HepG2 (cell line): Measurements from ENCODE around the gene RHOT2. TPM values are rescaled to one million over a fixed set of nuclear protein-coding genes. Genes with fewer than 3 reads are reported as not detected.

ENCODE experiments used
- ARHGAP35 ChIP-seq: sonication (generic); formaldehyde crosslinking; IDR thresholded peaks from 2 replicates; pipeline ENCODE4 v1.9.0; 2022; ENCODE audit warnings: mild to moderate bottlenecking, inconsistent platforms, moderate library complexity, missing genetic modification reagents, borderline replicate concordance
- BCL3 ChIP-seq: sonication (generic); formaldehyde crosslinking; IDR thresholded peaks from 2 replicates; pipeline ENCODE4 v1.5.1; 2020; ENCODE audit warnings: mild to moderate bottlenecking, missing genetic modification reagents, moderate library complexity
- IRX3 ChIP-seq: sonication (generic); formaldehyde crosslinking; IDR thresholded peaks from 2 replicates; pipeline ENCODE4 v1.8.1; 2023; ENCODE audit warnings: mild to moderate bottlenecking, low read depth, missing genetic modification reagents, borderline replicate concordance
- JARID2 ChIP-seq: sonication (generic); formaldehyde crosslinking; IDR thresholded peaks from 2 replicates; pipeline ENCODE4 v1.8.1; 2023; ENCODE audit warnings: missing genetic modification reagents, inconsistent platforms; ENCODE audit not compliant: insufficient replicate concordance
- KAT7 ChIP-seq: IDR thresholded peaks from 2 replicates; pipeline ENCODE4 v1.6.1; 2018; ENCODE audit warnings: borderline replicate concordance, missing compliant biosample characterization
- REST ChIP-seq, 2 experiments: IDR thresholded peaks; 2 replicates each; pipeline ENCODE4 v1.6.1; 2011 to 2012; ENCODE audit warnings: low read length in 2 of 2, borderline replicate concordance in 1 of 2, low read depth in 1 of 2, mild to moderate bottlenecking in 1 of 2, moderate library complexity in 1 of 2
- SATB2 ChIP-seq: sonication (generic); formaldehyde crosslinking; IDR thresholded peaks from 2 replicates; pipeline ENCODE4 v1.5.0; 2020; ENCODE audit warnings: missing genetic modification reagents
- SCMH1 ChIP-seq: sonication (generic); formaldehyde crosslinking; IDR thresholded peaks from 2 replicates; pipeline ENCODE4 v1.9.0; 2021; ENCODE audit warnings: missing genetic modification reagents, mild to moderate bottlenecking, borderline replicate concordance
- SIX1 ChIP-seq: sonication (generic); formaldehyde crosslinking; IDR thresholded peaks from 2 replicates; pipeline ENCODE4 v1.4.0; 2020; ENCODE audit warnings: missing genetic modification reagents, borderline replicate concordance
- SMARCE1 ChIP-seq: fragments of 450-650 bp; IDR thresholded peaks from 2 replicates; pipeline ENCODE4 v1.6.1; 2017; ENCODE audit warnings: borderline replicate concordance
- SP140L ChIP-seq: sonication (generic); formaldehyde crosslinking; IDR thresholded peaks from 2 replicates; pipeline ENCODE4 v1.4.0; 2020; ENCODE audit warnings: missing genetic modification reagents, borderline replicate concordance
- SP5 ChIP-seq: IDR thresholded peaks from 2 replicates; pipeline ENCODE4 v1.6.1; 2016; ENCODE audit warnings: low read depth, borderline replicate concordance
- THYN1 ChIP-seq: sonication (generic); formaldehyde crosslinking; IDR thresholded peaks from 2 replicates; pipeline ENCODE4 v1.8.1; 2023; ENCODE audit warnings: low read depth, mild to moderate bottlenecking, moderate library complexity, missing genetic modification reagents, borderline replicate concordance
- ZBTB44 ChIP-seq: sonication (generic); formaldehyde crosslinking; IDR thresholded peaks from 2 replicates; pipeline ENCODE4 v1.4.0; 2020; ENCODE audit warnings: missing genetic modification reagents
- ZNF253 ChIP-seq: sonication (generic); formaldehyde crosslinking; IDR thresholded peaks from 2 replicates; pipeline ENCODE4 v1.8.0; 2022; ENCODE audit warnings: mild to moderate bottlenecking, missing genetic modification reagents, borderline replicate concordance
- ZNF567 ChIP-seq: sonication (generic); formaldehyde crosslinking; IDR thresholded peaks from 2 replicates; pipeline ENCODE4 v1.8.1; 2023; ENCODE audit warnings: mild to moderate bottlenecking, missing genetic modification reagents, borderline replicate concordance
- ZNF577 ChIP-seq: sonication (generic); formaldehyde crosslinking; IDR thresholded peaks from 2 replicates; pipeline ENCODE4 v1.4.0; 2020; ENCODE audit warnings: mild to moderate bottlenecking, low read depth, missing genetic modification reagents, borderline replicate concordance
- ZXDC ChIP-seq: sonication (generic); formaldehyde crosslinking; IDR thresholded peaks from 2 replicates; pipeline ENCODE4 v1.5.0; 2020; ENCODE audit warnings: mild to moderate bottlenecking, missing genetic modification reagents
- polyA plus RNA-seq, 8 experiments: library from polyadenylated mRNA; depleted of rRNA in 3 of 8; stranded (reverse) in 7 of 8; unstranded in 1 of 8; fragments of >200 nt; fragmentation: Illumina TruSeq in 4 of 8; extraction: Trizol in 4 of 8; gene quantifications; 2 replicates each; pipeline versions ENCODE4 v1.2.1 to v1.2.3, GENCODE V29; 2011 to 2016; ENCODE audit warnings: low read depth in 4 of 8, missing spikeins in 1 of 8, mixed read lengths in 1 of 8; ENCODE audit not compliant: insufficient read depth in 1 of 8
- total RNA-seq, 5 experiments: library from RNA; depleted of rRNA; stranded (reverse); fragments of >200 nt; fragmentation: Illumina TruSeq; extraction: Trizol; gene quantifications; 2 replicates each; pipeline ENCODE4 v1.2.3, GENCODE V29; 2016; ENCODE audit warnings: low read depth in 1 of 5

Gene RHOT2
- total and polyA plus RNA-seq, 2 of the 13 experiments (the other 11 are each of a cell fraction or from before 2014, with no cell fraction given), result 63.6 to 76.9 TPM

GRCh38 chr16:720990-721764 is 53.2 kb downstream of the RHOT2 start, which contains the start of gene ANTKMT (continued):
- TF ChIP-seq REST (IDR thresholded peaks at IDR 0.05; ENCODE audit: borderline replicate concordance in 1 of 2, low read depth in 1 of 2, low read length in 2 of 2) (peak in 1 of 2 experiments; percentile 22; a peak in 1 of 4 replicates), ZBTB44 (CRISPR knock-in tag) (no peak), SP5 (CRISPR knock-in tag) (no peak), BCL3 (peak; percentile 95), KAT7 (CRISPR knock-in tag) (no peak), THYN1 (CRISPR knock-in tag) (no peak), IRX3 (no peak; the same call in 1 of the 2 replicates), ARHGAP35 (CRISPR knock-in tag) (peak; percentile 80; the same call in 1 of the 2 replicates), SMARCE1 (no peak), ZXDC (CRISPR knock-in tag) (no peak; the same call in 1 of the 2 replicates), SATB2 (CRISPR knock-in tag) (no peak), SCMH1 (CRISPR knock-in tag) (no peak), SIX1 (no peak), ZNF253 (CRISPR knock-in tag) (0 out of 2 replicates have a peak, but pooled peaks have one; percentile 20), SP140L (no peak), JARID2 (CRISPR knock-in tag) (no peak), ZNF577 (no peak), ZNF567 (CRISPR knock-in tag) (0 out of 2 replicates have a peak, but pooled peaks have one; percentile 87)
